ENCODE results near the gene RHBDL3. TPM values are rescaled to one million over a fixed set of nuclear protein-coding genes. Genes with fewer than 3 reads are reported as not detected.

Gene RHBDL3
- total and polyA plus RNA-seq, 2 donors (not counting 1 experiment from before 2014, with no cell fraction given): not detected

- no peaks in the 10 kb centered on the region for H3K4me1 Mint-ChIP-seq
- H3K27me3 Mint-ChIP-seq: peaks cover 42% of the 10 kb centered on the region
- H3K4me3 ChIP-seq (ENCODE audit: control extremely low read depth in 1 of 5, extremely low read depth in 1 of 5, insufficient read depth in 1 of 5, low read depth in 2 of 5, low read length in 4 of 5): no peak overlapping the region
- ATAC-seq (ENCODE audit: low read depth) (no peak), DNase-seq (no peak)
- H3K36me3 ChIP-seq (replicated peaks in 1 of 2; ENCODE audit: control extremely low read depth in 1 of 2, control insufficient read depth in 1 of 2, extremely low read depth in 1 of 2, insufficient read depth in 2 of 2, low read length in 1 of 2): no peaks in the 10 kb centered on the region
- H3K27ac ChIP-seq (ENCODE audit: low read length in 2 of 2): no peak overlapping the region
- no peaks in the 10 kb centered on the region for H3K4me1 ChIP-seq (ENCODE audit: control insufficient read depth in 2 of 2, insufficient read depth in 2 of 2, low read length in 2 of 2)
- no peaks in the 10 kb centered on the region for H4K20me1 ChIP-seq (ENCODE audit: control insufficient read depth, insufficient read depth, low read length, poor library complexity, severe bottlenecking)
- no peaks in the 10 kb centered on the region for H3K9me3 Mint-ChIP-seq (ENCODE audit: insufficient read depth)
- POLR2A ChIA-PET: no interaction called here
- CTCF ChIA-PET: interaction anchor here (1.2 kb wide), 1 partner anchor 61 kb away, joined by 4 read pairs; no protein-coding TSS in a partner anchor
- H3K79me2 ChIP-seq (ENCODE audit: control insufficient read depth, insufficient read depth, low read length): no peaks in the 10 kb centered on the region
- no peak overlapping the region for H3K4me2 ChIP-seq (replicated peaks; ENCODE audit: low read depth, low read length, poor library complexity, severe bottlenecking)
- WGBS (ENCODE audit: insufficient coverage): 46% methylated on average over 15 of the region's 18 CpGs
- peaks cover 0 to 1% (median 0%) of the 10 kb centered on the region in 3 donors for H3K9me3 ChIP-seq (ENCODE audit: control extremely low read depth in 1 of 3, control insufficient read depth in 2 of 3, insufficient read depth in 1 of 3, low read length in 2 of 3)
- H2AFZ ChIP-seq (ENCODE audit: insufficient read depth, low read depth, low read length, poor library complexity, severe bottlenecking): no peak overlapping the region
- H3K9ac ChIP-seq (ENCODE audit: low read length): no peak overlapping the region
- no peak overlapping the region for H3K4me3 Mint-ChIP-seq
- TF ChIP-seq EZH2 (IDR thresholded peaks at IDR 0.05; ENCODE audit: borderline replicate concordance, insufficient read depth, low read depth, low read length, poor library complexity, severe bottlenecking) (no peak), CTCF (IDR thresholded peaks at IDR 0.05) (no peak)
- H3K27me3 ChIP-seq (replicated peaks in 1 of 4; ENCODE audit: control extremely low read depth in 1 of 4, control insufficient read depth in 3 of 4, insufficient read depth in 4 of 4, low read length in 3 of 4): peaks cover 0 to 4% (median under 1%) of the 10 kb centered on the region in 4 experiments
- intact Hi-C loops (cut with micrococcal nuclease): loop anchor here (10.0 kb wide), 1 partner anchor 496 kb away; no protein-coding TSS in a partner anchor
- H3K27ac Mint-ChIP-seq: no peak overlapping the region
Measured at GRCh38 chr17:32258383-32259140, 7.1 kb upstream of the RHBDL3 start.

- no peak overlapping the region for H2AFZ ChIP-seq (ENCODE audit: insufficient read depth, low read depth, low read length, poor library complexity, severe bottlenecking)
- 91% methylated on average over 4 of the region's 4 CpGs for WGBS (ENCODE audit: insufficient coverage)
- H4K20me1 ChIP-seq (ENCODE audit: control insufficient read depth, insufficient read depth, low read length, poor library complexity, severe bottlenecking): no peaks in the 10 kb centered on the region
- CTCF ChIA-PET: no interaction called here
- peaks cover 0 to 14% (median 7%) of the 10 kb centered on the region in 4 experiments for H3K27me3 ChIP-seq (replicated peaks in 1 of 4; ENCODE audit: control extremely low read depth in 1 of 4, control insufficient read depth in 3 of 4, insufficient read depth in 4 of 4, low read length in 3 of 4)
- H3K27ac ChIP-seq (ENCODE audit: low read length in 2 of 2): no peak overlapping the region
- H3K9ac ChIP-seq (ENCODE audit: low read length): no peak overlapping the region
- TF ChIP-seq CTCF (IDR thresholded peaks at IDR 0.05) (no peak), EZH2 (IDR thresholded peaks at IDR 0.05; ENCODE audit: borderline replicate concordance, insufficient read depth, low read depth, low read length, poor library complexity, severe bottlenecking) (no peak)
- no peaks in the 10 kb centered on the region for H3K36me3 ChIP-seq (replicated peaks in 1 of 2; ENCODE audit: control extremely low read depth in 1 of 2, control insufficient read depth in 1 of 2, extremely low read depth in 1 of 2, insufficient read depth in 2 of 2, low read length in 1 of 2)
- DNase-seq (no peak), ATAC-seq (ENCODE audit: low read depth) (no peak)
- POLR2A ChIA-PET: no interaction called here
- H3K79me2 ChIP-seq (ENCODE audit: control insufficient read depth, insufficient read depth, low read length): no peaks in the 10 kb centered on the region
- Mint-ChIP-seq H3K9me3 (ENCODE audit: insufficient read depth) (no peaks in the 10 kb centered on the region), H3K4me3 (no peak overlapping the region), H3K4me1 (no peaks in the 10 kb centered on the region), H3K27ac (no peak overlapping the region), H3K27me3 (peaks cover 52% of the 10 kb centered on the region)
- H3K4me2 ChIP-seq (replicated peaks; ENCODE audit: low read depth, low read length, poor library complexity, severe bottlenecking): no peak overlapping the region
- no peak overlapping the region for H3K4me3 ChIP-seq (ENCODE audit: control extremely low read depth in 1 of 5, extremely low read depth in 1 of 5, insufficient read depth in 1 of 5, low read depth in 2 of 5, low read length in 4 of 5)
- intact Hi-C loops (cut with micrococcal nuclease): loop anchor here (10.0 kb wide), 1 partner anchor 495 kb away; no protein-coding TSS in a partner anchor
- H3K4me1 ChIP-seq (ENCODE audit: control insufficient read depth in 2 of 2, insufficient read depth in 2 of 2, low read length in 2 of 2): peaks cover 0 to 1% of the 10 kb centered on the region in 2 donors
- no peaks in the 10 kb centered on the region for H3K9me3 ChIP-seq (ENCODE audit: control extremely low read depth in 1 of 3, control insufficient read depth in 2 of 3, insufficient read depth in 1 of 3, low read length in 2 of 3)
Measured at GRCh38 chr17:32259586-32259985, 6.0 kb upstream of the RHBDL3 start.

Measured in B cell (primary cell).